HG03469 (cell line): ENCODE results near the gene GPR137C.

Experiments used
- ATAC-seq: cut with Tn5 transposase; IDR thresholded peaks from one replicate; pipeline ENCODE4 v1.9.1; 2021; ENCODE audit warnings: mild to moderate bottlenecking, moderate library complexity, moderate number of reproducible peaks; ENCODE audit not compliant: unreplicated experiment

The GPR137C gene, protein sequence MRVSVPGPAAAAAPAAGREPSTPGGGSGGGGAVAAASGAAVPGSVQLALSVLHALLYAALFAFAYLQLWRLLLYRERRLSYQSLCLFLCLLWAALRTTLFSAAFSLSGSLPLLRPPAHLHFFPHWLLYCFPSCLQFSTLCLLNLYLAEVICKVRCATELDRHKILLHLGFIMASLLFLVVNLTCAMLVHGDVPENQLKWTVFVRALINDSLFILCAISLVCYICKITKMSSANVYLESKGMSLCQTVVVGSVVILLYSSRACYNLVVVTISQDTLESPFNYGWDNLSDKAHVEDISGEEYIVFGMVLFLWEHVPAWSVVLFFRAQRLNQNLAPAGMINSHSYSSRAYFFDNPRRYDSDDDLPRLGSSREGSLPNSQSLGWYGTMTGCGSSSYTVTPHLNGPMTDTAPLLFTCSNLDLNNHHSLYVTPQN

GRCh38 chr14:52552063-52552988 is at the start of gene GPR137C, which contains the start of gene TXNDC16:
TSS of gene GPR137C (plus strand) at chr14:52552836. CDS start at chr14:52553148, 312 bp downstream.
TSS of gene TXNDC16 (minus strand) at chr14:52552505. CDS start at chr14:52543557, 8,948 bp downstream.
- ATAC-seq: peak; percentile 93

GRCh38 chr14:52513249-52513648 is 39.4 kb upstream of the GPR137C start:
- ATAC-seq: no peak

DNA sequence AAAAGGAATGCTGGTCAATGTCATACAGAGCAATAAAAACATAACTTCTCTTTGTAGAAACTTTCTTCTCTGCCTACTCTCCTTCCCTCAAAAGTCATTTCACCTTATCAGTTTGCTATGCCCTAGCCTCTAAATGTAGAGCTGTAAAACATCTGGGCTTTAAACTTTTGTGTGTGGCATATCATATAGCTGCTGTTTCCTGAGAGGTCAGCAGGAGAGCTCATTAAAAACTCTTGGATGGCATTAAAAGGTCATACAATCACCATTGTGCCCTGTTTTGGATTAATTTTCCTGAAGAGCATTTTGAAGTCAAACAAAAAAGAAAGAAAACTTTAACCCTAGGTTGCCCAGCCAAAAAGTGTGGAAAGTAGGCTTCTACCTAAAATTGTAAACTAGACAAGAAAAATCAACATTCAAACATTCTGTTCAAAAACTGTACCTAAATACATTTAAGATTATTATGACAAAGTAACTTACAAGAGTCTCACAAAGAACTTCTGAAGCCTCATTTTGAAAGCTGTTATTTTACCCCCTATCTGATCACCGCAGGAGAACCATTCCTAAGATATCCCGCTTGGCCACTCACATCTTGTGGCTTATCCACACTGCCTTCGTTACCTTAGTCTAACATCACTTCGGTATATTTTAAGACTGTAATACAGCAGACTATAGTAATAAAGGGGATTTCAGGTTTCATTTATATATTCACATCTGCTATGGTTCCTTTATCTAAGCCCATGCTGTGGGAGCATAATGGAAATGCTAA is 38.4 kb upstream of the GPR137C start:
- ATAC-seq: no peak

DNA sequence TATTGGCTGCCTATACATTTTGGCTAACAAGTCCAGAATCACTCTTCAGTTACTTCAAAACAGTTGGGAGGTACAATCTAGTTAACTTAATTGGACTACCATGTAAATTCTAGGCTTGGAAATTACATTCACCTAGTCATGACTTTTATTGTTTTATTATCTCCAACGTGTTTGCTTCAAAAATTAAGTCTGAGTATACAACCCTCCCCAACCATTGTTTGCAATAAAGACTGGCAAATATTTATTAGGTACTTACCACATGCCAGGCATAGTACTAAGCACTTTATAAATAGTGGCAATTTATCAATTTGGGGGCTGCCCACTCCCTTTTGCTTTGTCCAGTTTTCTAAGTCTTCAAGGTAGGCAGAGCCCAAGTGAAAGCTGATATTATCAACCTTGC is 30.6 kb upstream of the GPR137C start:
- ATAC-seq: no peak

DNA sequence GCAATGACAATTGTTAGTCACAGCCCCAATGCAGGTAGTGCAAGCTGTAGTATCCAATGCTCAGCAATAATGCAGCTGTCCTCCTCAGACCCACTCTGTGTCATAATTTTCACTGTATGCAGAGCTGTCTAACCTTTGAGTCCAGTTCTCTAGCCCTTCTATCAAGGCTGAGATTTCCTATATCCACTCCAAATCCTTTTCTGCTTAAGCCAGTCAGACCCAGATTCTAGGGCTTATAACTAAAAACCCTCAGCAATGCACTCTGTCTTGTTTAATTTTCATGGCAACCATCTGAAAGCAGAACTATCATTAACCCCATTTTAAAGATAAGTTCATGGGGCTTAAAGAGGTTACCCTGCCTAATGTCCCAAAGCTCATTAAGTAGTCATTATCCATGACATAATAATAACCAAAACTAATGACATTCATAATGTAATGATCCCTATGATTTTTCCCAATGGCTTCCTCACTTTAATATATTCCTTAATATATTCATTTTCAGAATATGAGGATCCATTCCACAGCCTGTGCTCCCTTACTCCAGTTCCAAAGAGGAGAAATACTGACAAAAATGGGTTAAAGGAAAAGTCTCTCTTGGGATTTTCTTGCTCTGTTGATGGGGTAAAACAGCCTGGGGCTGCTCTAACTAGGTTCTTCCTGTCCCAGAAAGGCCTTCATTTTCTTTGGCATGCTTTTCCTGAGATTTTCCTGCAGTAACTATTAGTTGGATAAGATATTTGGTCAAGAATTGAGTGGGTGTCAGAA is 29.9 kb upstream of the GPR137C start:
- ATAC-seq: no peak

DNA sequence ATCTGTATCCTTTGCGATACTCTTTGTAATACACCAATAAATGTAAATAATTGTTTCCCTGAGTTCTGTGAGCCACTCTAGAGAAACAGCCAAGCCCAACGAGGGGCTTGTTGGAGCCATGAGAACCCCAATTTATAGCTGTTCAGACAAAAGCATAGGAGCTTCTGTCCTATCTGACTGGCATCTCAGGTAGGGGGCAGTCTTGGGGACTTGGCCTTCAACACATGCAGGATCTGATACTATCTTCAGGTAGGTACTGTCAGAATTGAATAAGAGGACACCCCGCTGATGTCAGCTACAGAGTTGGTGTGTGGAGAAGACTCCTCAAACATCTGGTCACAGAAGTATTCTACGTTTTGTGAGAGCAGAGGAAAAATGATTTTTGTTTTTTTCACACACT is 25.6 kb upstream of the GPR137C start:
- no peak for ATAC-seq

- no peak for ATAC-seq
These were observed 21.2 kb upstream of the GPR137C start for GRCh38 chr14:52531481-52531880.

- ATAC-seq: no peak
These were observed 16.4 kb upstream of the GPR137C start for GRCh38 chr14:52536269-52536668.

- no peak for ATAC-seq
These were observed 14.0 kb upstream of the GPR137C start for GRCh38 chr14:52538623-52539022.

- ATAC-seq: no peak
These were observed 6.9 kb upstream of the GPR137C start for GRCh38 chr14:52545584-52546317.

DNA sequence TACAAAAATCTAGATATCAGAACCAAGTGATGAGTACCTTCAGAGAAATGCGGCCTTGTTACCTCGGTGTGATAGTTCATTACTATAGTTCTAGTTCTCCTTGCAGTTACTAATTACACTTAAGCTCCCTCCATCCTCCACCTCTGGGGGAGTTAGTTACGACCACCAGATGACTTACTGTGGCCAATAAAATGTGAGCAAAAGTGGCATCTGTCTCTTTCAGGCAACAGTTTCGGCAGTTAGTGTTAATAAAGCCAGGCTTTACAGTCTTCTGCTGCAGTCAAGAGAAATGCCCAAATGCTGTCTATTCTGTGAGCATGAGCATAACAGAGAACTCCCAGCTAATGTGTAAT is 6.3 kb upstream of the GPR137C start:
- no peak for ATAC-seq

DNA sequence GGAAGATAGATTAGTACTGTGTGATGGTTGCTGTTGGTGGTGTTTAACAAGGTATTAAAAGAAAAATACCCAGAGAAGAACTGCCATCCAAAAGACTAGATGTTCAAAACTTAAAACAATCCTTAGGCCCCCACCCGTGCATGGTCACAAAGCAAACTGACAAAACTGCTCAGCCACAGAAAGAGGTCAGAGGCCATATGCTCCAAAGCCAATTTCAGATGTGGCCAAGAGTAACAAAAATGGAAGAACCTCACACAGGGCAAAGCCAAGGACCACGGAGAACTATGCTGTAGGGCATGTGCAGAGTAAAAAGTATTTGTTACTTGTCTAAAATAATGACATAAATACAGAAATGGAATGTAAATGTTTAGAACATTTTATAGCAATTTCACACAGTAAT is 5.6 kb upstream of the GPR137C start:
- no peak for ATAC-seq

DNA sequence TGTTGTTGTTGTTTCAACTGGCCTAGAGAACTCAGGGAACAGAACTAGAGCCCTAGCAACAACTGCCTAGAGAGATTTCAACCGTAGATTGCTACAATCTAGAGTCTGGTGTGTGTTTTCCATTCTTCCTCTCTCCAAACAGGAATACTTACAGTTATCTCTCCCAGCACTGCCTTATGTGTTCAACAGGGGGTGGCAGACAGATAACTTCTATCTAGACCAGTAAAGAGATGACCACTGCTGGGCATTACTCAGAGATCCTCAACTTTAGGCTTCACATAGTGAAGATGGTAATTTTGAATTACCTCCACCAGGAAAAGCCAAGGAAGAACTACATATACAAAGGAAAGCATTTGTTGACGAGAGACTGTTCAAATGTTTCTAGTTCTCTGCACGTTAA is 5.1 kb upstream of the GPR137C start:
- ATAC-seq: no peak

GRCh38 chr14:52550661-52551060 is 2.0 kb upstream of the GPR137C start:
- ATAC-seq: no peak

DNA sequence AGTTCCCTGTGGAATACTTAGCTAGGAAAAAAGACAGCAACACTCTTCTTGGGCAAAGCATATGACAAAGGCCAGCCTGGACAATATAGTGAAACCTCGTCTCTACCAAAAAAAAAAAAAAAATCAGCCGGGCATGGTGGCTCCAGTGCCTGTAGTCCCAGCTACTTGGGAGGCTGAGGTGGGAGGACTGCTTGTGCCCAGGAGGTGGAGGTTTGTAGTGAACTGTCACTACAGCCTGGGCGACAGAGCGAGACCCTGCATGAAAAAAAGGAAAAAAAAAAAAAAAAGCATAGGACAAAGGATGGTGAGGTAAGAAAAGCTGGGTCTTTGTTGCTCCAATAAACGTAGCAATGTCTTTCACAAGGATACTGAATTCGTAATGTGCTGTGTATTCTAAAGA is 1.4 kb upstream of the GPR137C start:
- ATAC-seq: no peak

DNA sequence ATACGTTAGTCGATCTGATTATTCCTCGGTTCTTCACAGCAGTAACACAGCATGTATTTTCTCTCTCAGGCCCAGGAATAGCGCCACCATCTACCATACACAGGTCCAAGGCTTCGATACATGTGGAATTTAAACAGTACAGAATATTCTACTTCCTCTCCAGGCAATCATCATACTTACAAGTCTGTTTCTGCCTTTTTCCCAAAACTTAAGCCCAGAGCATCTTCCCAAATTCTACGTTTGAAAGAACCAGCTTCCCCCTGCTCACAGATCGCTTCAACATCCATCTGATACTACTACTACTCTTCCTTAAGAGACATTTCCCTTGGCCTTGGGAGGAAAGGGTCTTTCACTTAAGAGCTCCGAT is 957 bp upstream of the GPR137C start:
- ATAC-seq: no peak

DNA sequence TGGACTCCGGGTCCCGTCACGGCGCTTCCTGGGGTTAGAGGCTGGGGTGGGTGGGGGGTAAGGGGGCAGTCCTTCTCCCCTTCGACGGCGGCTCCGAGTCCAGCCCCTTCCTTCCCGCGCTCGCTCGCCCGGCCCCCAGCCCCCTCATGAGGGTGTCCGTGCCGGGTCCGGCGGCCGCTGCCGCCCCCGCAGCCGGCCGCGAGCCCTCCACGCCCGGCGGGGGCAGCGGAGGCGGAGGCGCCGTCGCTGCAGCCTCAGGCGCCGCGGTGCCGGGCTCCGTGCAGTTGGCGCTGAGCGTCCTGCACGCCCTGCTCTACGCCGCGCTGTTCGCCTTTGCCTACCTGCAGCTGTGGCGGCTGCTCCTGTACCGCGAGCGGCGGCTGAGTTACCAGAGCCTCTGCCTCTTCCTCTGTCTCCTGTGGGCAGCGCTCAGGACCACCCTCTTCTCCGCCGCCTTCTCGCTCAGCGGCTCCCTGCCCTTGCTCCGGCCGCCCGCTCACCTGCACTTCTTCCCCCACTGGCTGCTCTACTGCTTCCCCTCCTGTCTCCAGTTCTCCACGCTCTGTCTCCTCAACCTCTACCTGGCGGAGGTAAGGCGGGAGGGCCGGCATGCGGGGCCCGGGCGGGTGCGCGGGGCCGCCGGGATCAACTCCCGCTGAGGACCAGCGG is 500 bp downstream of the GPR137C start:
- no peak for ATAC-seq

DNA sequence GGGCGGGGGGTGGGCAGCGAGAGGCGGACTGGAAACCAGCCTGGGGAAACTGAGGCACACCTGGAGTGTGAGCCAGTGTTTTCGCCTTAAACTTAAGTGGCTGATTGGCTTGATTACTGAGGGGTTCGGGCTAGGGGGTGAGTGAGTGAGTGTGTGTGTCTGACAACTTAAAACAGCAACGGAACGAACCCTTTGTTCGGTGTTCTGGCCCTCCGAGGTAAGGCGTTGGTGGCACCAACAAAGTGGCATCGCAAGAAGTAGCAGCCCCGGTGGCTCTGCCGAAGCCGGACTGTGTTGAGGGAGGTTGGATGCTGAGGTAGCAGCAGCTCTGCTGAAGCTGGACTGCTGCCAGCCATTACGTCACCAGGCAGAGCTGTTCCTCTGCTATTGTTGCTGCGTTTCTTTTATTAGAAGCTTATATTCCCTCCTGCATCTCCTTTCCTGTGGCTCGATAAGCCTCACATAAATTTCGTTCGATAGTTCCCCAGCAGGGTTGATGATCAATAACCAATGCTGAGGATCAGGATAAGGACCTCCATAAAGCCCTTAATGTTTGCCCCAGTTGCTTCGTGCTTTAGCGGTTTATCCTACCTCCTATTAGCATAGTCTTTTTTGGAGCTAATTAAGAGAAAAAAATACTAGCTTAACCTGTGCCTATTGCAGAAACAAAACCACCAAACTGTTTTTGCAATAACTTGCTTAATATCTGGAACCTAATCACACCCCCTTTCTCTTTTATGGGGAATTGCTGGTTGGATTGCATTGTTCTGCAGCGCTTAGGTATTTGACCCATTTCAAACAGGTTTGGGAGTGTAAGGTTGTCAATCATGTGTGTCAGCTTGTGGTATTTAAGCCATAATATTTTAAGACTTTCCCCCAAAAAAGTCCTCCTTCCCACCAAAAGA is 1.3 kb downstream of the GPR137C start:
- ATAC-seq: no peak
